Measurements from ENCODE around the gene OPN1MW3.
"Not testable (repeated sequence)": the region's sequence is repeated elsewhere in the genome, so short reads cannot be mapped to it uniquely, and the experiment has no call there.

DNA sequence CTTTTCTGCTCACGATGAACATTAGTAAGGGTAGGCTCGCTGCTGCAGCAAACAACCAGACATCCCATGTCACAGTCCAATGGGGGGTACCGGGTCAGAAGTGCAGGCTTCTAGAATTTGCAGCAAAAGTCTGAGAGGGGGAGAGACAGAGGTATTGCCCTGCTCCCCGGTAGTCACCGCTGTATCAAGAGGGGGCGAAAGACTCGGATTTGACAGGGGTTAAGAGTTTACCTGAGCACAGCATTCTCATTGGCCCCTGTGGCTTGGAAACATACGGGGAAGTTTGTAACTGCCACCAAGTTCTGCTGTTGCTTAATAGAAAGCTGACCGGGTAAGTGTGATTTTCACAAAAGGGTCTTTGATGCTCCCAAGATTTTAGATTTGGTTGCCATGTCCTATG, 46.3 kb upstream of the OPN1MW3 start:
- TF ChIP-seq CTCF (optimal IDR thresholded peaks at IDR 0.05 in 1 of 3, IDR thresholded peaks at IDR 0.05 in 1 of 3, conservative IDR thresholded peaks at IDR 0.05 in 1 of 3; ENCODE audit: extremely low read depth in 1 of 3, insufficient read depth in 2 of 3, low read length in 3 of 3); EZH2 (IDR thresholded peaks at IDR 0.05; ENCODE audit: low read length): not testable (repeated sequence)

All from keratinocyte (primary cell).